ENCODE data around the gene YAE1. TPM values are rescaled to one million over a fixed set of nuclear protein-coding genes. Genes with fewer than 3 reads are reported as not detected.

Gene YAE1
- total RNA-seq, 4 donors from 2014 or later: 1.4 to 22.9 (median 13.3) TPM

DNA sequence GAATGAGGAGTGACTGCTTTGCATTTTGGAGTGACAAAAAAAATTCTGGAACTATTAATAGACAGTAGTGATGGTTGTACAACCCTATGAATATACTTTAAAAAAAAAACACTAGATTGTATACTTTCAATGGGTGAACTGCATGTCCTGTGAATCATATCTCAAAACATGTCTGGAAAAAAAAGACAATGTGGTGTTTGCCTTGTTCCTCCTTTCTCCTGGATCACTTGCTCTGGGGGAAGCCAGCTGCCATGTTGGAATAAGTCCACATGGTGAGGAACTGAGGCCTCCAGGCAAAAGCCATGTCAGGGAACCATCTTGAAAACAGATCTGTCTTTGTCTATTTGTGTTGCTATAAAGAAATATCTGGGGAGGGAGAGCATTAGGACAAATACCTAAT is 39.5 kb upstream of the YAE1 start:
- intact Hi-C loops (cut with DNase I; ENCODE audit: low total_unique reads): loop anchor here (10.0 kb wide), 1 partner anchor 592 kb away; no protein-coding TSS in a partner anchor

DNA sequence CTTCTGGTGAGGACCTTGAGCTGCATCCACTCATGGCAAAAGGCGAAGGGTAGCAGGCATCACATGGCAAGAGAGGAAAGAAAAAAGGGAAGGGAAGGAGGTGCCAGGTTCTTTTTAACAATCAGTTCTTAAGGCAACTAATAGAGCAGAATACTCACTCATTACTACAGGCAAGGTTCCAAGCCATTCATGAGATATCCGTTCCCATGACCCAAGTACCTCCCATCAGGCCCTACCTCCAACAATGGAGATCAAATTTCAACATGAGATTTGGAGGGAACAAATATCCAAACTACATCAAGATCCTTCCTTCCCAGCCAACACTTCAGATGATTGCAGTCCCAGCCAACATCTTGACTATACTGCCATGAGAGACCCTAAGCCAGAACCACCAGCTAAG is 38.9 kb upstream of the YAE1 start:
- intact Hi-C loops (cut with DNase I; ENCODE audit: low total_unique reads) (loop anchor here (10.0 kb wide), 1 partner anchor 592 kb away; no protein-coding TSS in a partner anchor), in situ Hi-C loops (cut with MboI; ENCODE audit: low pct_ligation_motif_present in 1 of 4, low pct_unique_long_range_greater_than_20kb in 1 of 4, low sequenced_read_pairs in 3 of 4) (no loop called here)
- Histone ChIP-seq H3K4me3 (no peak overlapping the region), H3K27me3 (no peaks in the 10 kb centered on the region), H3K4me1 (peaks cover 0 to 25% (median 3%) of the 10 kb centered on the region in 4 donors), H3K36me3 (no peaks in the 10 kb centered on the region), H3K27ac (no peak overlapping the region), H3K9me3 (no peaks in the 10 kb centered on the region)
- 76 to 80% methylated on average over 1 to 2 of the region's 2 CpGs for WGBS, 2 donors (ENCODE audit: low coverage in 1 of 2)
- TF ChIP-seq, protein P1, sequence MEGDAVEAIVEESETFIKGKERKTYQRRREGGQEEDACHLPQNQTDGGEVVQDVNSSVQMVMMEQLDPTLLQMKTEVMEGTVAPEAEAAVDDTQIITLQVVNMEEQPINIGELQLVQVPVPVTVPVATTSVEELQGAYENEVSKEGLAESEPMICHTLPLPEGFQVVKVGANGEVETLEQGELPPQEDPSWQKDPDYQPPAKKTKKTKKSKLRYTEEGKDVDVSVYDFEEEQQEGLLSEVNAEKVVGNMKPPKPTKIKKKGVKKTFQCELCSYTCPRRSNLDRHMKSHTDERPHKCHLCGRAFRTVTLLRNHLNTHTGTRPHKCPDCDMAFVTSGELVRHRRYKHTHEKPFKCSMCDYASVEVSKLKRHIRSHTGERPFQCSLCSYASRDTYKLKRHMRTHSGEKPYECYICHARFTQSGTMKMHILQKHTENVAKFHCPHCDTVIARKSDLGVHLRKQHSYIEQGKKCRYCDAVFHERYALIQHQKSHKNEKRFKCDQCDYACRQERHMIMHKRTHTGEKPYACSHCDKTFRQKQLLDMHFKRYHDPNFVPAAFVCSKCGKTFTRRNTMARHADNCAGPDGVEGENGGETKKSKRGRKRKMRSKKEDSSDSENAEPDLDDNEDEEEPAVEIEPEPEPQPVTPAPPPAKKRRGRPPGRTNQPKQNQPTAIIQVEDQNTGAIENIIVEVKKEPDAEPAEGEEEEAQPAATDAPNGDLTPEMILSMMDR (IDR thresholded peaks at IDR 0.05): no peak
- no peak for TF ChIP-seq POLR2A (IDR thresholded peaks at IDR 0.05)
- no peak for TF ChIP-seq EP300 (IDR thresholded peaks at IDR 0.05; ENCODE audit: low read depth)
- no peak for TF ChIP-seq POLR2AphosphoS5 (IDR thresholded peaks at IDR 0.05)
- DNase-seq: no peak

More for the DNA sequence above, 39.5 kb upstream of the YAE1 start:
- H3K9me3 ChIP-seq: no peaks in the 10 kb centered on the region
- no peak overlapping the region for H3K4me3 ChIP-seq
- in situ Hi-C loops (cut with MboI; ENCODE audit: low pct_ligation_motif_present in 1 of 4, low pct_unique_long_range_greater_than_20kb in 1 of 4, low sequenced_read_pairs in 3 of 4): no loop called here
- no peak overlapping the region for H3K27ac ChIP-seq
- no peak for DNase-seq
- no peaks in the 10 kb centered on the region for H3K36me3 ChIP-seq
- peaks cover 0 to 23% (median 3%) of the 10 kb centered on the region in 4 donors for H3K4me1 ChIP-seq
- no peaks in the 10 kb centered on the region for H3K27me3 ChIP-seq
- TF ChIP-seq, protein P1 (IDR thresholded peaks at IDR 0.05): no peak
- TF ChIP-seq EP300 (IDR thresholded peaks at IDR 0.05; ENCODE audit: low read depth) (no peak), POLR2A (IDR thresholded peaks at IDR 0.05) (no peak), POLR2AphosphoS5 (IDR thresholded peaks at IDR 0.05) (no peak)

DNA sequence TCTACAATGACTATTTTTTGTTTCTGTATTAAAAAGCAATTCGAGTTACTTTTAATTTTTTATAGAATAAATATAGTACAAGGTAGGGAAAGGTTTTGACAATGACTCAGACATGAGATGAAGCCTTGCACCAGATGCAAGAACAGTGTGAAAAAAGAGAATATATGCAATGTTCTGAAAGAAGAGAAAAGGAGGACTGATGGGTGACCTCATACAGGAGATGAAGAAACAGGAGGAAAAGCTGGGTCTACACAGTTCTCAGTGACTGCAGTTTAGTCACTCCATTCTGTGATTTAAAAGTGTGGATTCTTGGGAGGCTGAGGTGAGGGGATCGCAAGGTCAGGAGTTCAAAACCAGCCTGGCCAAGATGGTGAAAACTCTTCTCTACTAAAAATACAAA is 38.3 kb upstream of the YAE1 start:
- Histone ChIP-seq H3K27ac (no peak overlapping the region), H3K9me3 (no peaks in the 10 kb centered on the region), H3K36me3 (no peaks in the 10 kb centered on the region), H3K4me3 (no peak overlapping the region), H3K27me3 (no peaks in the 10 kb centered on the region), H3K4me1 (peaks cover 0 to 25% (median 3%) of the 10 kb centered on the region in 4 donors)
- TF ChIP-seq EP300 (IDR thresholded peaks at IDR 0.05; ENCODE audit: low read depth): no peak
- TF ChIP-seq, protein P1 (IDR thresholded peaks at IDR 0.05): no peak
- no peak for TF ChIP-seq POLR2A (IDR thresholded peaks at IDR 0.05)
- no peak for TF ChIP-seq POLR2AphosphoS5 (IDR thresholded peaks at IDR 0.05)
- 83 to 93% methylated on average over 2 of the region's 2 CpGs for WGBS, 2 donors (ENCODE audit: low coverage in 1 of 2)
- in situ Hi-C loops (cut with MboI; ENCODE audit: low pct_ligation_motif_present in 1 of 4, low pct_unique_long_range_greater_than_20kb in 1 of 4, low sequenced_read_pairs in 3 of 4) (no loop called here), intact Hi-C loops (cut with DNase I; ENCODE audit: low total_unique reads) (loop anchor here (10.0 kb wide), 1 partner anchor 593 kb away; no protein-coding TSS in a partner anchor)
- DNase-seq: no peak

DNA sequence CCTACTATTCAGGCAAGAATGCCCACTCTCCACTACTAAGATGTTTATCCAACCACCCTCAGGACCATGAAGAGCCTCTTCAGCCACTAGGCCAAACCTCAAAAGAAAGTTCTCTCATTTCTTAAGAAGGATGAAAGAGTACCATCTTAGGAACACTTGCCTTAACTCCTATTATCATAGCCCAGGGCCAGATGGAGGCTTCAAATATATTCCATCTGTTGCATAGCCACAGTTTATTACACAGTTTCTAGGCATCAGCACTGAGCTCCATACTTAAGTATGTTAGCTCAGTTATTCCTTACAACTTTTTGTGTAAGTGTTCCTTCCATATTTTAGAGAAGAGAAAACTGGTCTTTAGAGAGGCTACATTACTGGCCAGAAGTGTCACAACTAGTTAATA is 37.4 kb upstream of the YAE1 start:
- Histone ChIP-seq H3K9me3 (no peaks in the 10 kb centered on the region), H3K36me3 (no peaks in the 10 kb centered on the region), H3K27me3 (no peaks in the 10 kb centered on the region), H3K4me3 (no peak overlapping the region), H3K27ac (no peak overlapping the region), H3K4me1 (peaks cover 0 to 27% (median 3%) of the 10 kb centered on the region in 4 donors)
- DNase-seq: no peak
- in situ Hi-C loops (cut with MboI; ENCODE audit: low pct_ligation_motif_present in 1 of 4, low pct_unique_long_range_greater_than_20kb in 1 of 4, low sequenced_read_pairs in 3 of 4): no loop called here
- intact Hi-C loops (cut with DNase I; ENCODE audit: low total_unique reads): loop anchor here (10.0 kb wide), 1 partner anchor 594 kb away; no protein-coding TSS in a partner anchor
- TF ChIP-seq EP300 (IDR thresholded peaks at IDR 0.05; ENCODE audit: low read depth) (no peak), POLR2A (IDR thresholded peaks at IDR 0.05) (no peak), POLR2AphosphoS5 (IDR thresholded peaks at IDR 0.05) (no peak)
- TF ChIP-seq, protein P1 (IDR thresholded peaks at IDR 0.05): no peak

Measured in transverse colon (tissue), 4 donors.